HG03025 (cell line): Measurements from ENCODE around the gene EHD3.

Experiments used
- ATAC-seq: cut with Tn5 transposase; IDR thresholded peaks from one replicate; pipeline ENCODE4 v1.9.1; 2021; ENCODE audit warnings: mild to moderate bottlenecking, moderate library complexity; ENCODE audit not compliant: unreplicated experiment, low FRiP score

EHD3 gene

GRCh38 chr2:31233741-31234682 lies at the start of gene EHD3:
EHD3 (plus strand) TSS chr2:31234152; CDS start chr2:31234622, 470 bp downstream.
- peak; percentile 96 for ATAC-seq

- no peak for ATAC-seq
Measured at GRCh38 chr2:31187166-31187565, 46.8 kb upstream of the EHD3 start.

GRCh38 chr2:31188131-31188530 lies 45.8 kb upstream of the EHD3 start:
- no peak for ATAC-seq

DNA sequence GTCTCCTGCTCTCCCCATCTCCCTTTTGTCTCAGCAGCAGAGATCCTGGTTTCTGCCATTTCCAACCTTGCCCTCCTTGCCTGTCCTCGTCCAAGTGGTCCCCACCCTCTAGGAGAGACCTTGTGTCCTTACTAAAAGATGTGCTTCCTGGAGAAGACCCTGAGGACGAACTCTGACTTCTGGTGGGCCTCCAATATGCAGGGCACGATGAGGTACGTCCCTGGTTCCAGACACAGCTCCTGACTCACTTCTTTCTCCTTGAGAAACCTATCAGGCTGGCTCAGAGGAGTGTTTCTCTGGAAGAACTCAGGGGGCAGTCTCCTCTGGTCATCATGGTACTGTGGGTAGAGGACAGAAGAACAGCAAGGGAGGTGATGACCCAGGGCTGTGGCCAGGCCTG lies 44.8 kb upstream of the EHD3 start:
- no peak for ATAC-seq

GRCh38 chr2:31190188-31190587 lies 43.8 kb upstream of the EHD3 start:
- no peak for ATAC-seq

- ATAC-seq, result no peak
Measured at GRCh38 chr2:31191931-31192330, 42.0 kb upstream of the EHD3 start.

- ATAC-seq, result no peak
Measured at GRCh38 chr2:31192396-31192795, 41.6 kb upstream of the EHD3 start.

DNA sequence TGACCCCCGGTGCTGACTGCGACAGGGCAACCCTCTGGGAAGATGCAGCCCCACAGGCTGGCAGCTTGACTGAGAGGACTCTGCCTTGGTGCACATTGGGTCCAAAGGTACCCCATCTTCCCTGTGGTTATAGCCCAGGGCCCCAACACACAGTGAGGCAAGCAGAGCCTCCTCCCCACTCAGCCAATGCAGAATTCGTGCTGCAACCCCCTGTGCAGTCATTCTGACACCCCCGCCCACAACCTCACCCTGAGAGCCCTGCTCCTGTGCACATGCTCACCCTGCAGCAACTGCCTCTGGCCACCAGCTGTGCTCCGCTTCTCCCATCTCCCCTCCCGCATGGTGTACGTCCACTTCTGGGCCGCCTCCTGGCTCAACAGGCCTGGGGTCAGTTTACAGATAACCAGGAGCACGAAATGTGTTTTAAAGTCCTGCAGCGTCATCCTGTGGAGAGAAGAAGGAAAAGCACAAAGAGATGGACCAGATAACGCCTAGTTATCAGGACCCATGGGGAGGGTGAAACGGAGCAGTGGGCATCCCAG lies 41.0 kb upstream of the EHD3 start:
- ATAC-seq, result no peak

DNA sequence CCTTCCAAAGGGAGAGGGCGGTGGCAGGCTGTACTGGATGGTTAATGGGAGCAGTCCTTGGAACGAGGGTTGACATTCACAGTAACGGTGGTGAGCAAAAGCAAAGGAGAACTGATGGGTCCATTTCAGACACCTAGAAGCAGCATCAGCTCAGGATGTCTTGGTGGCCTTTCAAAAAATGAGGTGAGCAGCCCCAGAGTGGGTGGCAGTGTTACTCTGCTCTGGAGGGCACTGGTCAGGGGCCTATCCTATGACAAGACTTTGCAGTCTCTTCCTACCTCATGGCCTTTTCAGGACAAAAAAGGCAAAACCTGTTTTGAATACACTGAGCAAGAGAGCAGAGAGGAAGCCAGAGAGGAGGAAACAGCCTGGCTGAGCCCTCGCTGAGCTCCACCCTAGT lies 40.1 kb upstream of the EHD3 start:
- ATAC-seq, result no peak

DNA sequence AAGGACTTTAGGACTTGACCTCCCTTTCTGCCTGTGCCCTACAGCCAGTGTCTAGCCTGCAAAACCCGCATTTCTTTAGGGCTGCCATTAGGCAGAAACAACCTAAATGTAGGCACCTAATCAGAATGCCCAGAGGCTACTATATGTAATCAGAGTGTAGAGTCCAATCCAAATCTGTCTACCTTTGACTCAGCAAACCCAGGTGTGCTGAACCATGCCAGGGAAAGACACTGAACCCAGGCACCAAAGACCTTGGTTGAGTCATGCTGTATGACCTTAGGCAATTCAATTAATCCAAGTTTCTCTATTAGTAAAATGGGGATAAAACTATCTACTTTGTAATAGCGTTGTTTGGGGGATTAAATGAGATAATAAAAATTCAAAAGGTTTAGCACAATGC lies 37.3 kb upstream of the EHD3 start:
- no peak for ATAC-seq

DNA sequence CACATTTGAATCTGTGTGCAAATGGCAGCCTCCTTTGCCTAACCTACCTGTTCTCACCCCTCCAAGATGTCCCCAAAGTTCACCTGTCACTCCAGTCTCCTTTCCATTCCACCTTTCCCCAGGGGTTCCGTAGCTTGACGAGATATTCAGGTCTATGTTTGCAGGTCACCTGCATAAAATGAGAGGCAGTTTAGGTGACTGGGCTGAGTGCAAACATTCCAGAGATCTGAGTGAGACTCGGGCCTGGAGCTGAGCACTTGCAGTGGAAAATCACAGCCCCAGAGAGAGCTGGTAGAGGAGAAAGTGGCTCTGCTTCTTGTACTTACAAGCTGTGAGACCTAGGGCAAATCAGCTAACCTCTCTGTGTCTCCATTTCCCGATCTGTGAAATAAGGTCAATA lies 36.8 kb upstream of the EHD3 start:
- ATAC-seq, result no peak

DNA sequence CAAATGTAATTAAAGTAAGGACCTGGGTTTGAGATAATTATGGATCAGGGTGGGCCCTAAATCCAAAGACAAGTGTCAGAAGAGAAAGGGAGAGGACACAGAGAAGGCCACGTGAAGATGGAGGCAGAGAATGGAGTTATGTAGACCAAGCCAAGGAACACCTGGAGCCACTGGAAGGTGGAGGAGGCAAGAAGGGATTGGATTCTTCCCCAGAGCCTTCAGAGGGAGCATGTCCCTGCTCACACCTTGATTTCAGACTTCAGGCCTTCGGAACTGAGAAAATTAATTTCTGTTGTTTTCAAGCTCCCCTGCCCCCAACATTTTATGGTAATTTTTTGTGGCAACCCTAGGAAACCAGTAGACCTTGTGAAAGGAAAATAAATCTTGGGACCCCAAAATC lies 36.3 kb upstream of the EHD3 start:
- no peak for ATAC-seq

- no peak for ATAC-seq
Measured at GRCh38 chr2:31199206-31199605, 34.7 kb upstream of the EHD3 start.

- no peak for ATAC-seq
Measured at GRCh38 chr2:31200972-31201371, 33.0 kb upstream of the EHD3 start.

DNA sequence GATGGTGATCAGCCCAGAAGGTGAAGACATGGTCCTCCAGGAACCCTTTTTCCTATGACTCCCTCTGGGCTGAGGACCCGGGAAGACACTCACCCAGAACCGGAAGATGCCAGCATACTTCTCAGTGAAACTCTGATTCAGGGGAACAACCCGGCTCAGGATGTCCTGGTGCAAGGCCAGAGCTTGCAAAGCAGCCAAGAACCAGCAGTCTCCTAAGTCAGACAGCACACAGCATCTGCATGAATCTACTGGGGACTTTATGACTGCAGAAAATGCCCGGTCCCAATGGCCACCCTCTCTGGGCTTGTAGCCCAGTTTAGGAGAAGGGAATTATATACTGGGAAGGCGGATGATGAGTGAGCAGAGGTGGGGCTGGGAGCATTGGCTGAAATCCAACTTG lies 31.9 kb upstream of the EHD3 start:
- no peak for ATAC-seq

DNA sequence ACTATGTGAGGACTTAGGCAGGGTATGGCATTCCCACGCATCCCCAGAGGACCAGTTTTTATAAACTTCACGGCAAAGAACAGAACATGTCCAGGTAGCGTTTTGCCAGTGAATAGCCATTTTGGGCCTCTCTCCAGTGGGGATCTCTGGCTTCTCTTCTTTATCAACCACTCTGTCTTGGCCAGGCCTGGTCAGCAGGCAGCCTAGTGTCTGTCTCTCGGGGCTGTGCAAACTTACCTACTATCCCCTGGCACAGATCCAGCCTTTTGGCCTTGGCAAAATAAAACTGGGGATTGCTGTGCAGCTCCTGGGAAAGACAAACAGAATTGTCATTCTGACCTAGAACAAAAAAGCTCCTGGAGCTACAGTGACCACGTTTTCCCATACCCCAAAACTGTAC lies 31.1 kb upstream of the EHD3 start:
- no peak for ATAC-seq

DNA sequence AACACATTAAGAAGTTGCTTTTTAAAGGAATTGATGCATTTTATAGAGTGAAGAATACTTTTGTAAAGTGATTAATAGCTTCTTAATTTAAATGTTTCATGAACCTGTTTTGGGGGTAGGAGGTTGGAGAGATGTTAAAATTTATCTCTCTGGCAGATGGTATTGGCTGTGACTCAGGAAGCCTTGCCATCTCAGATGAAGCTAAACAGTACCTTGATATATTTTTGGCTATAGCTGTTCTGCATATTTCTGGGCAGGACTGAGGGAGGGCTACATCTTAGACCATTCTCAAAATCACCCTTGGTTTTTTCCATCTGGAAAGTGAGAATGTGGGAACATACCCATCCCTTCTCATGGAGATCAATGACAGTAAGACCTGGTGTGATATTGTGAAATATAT lies 30.0 kb upstream of the EHD3 start:
- no peak for ATAC-seq

- no peak for ATAC-seq
Measured at GRCh38 chr2:31204783-31205182, 29.2 kb upstream of the EHD3 start.

DNA sequence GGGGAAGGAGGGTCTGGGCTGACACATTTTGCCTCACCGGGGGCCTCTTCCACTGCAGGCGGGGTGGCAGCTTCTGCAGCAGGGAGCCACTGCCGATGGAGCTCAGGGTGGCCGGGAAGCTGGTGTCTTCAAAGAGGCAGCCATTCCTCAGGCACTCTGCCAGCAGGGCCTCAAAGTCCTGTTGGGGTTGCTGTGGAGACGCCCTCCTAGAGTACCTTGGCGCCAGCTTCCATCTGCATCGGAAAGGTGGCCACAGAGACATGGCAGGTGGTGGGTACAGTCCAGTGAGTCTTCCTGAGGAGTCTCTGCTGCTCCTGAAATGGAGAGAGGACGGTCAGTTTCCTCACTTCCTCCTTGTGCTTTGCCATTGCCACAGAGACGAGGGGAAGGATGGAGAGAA lies 28.8 kb upstream of the EHD3 start:
- no peak for ATAC-seq

- ATAC-seq, result no peak
Measured at GRCh38 chr2:31205613-31206012, 28.3 kb upstream of the EHD3 start.

GRCh38 chr2:31207790-31208189 lies 26.2 kb upstream of the EHD3 start:
- no peak for ATAC-seq

GRCh38 chr2:31208240-31208639 lies 25.7 kb upstream of the EHD3 start:
- no peak for ATAC-seq
